Endothelial cell (in vitro differentiated cells): ENCODE results near the gene ZNF783. TPM values are rescaled to one million over a fixed set of nuclear protein-coding genes. Genes with fewer than 3 reads are reported as not detected.

ENCODE experiments used
- DNase-seq: peaks from one replicate; pipeline ENCODE4 v3.0.0; 2021; ENCODE audit warnings: low spot score
- H3K27ac Mint-ChIP-seq: one replicate; pipeline ENCODE4 v1.8.0; 2021; ENCODE audit warnings: mixed read lengths, inconsistent platforms; ENCODE audit not compliant: unreplicated experiment
- H3K27me3 Mint-ChIP-seq: one replicate; pipeline ENCODE4 v1.8.0; 2021; ENCODE audit warnings: mild to moderate bottlenecking, moderate library complexity, mixed read lengths, inconsistent platforms; ENCODE audit not compliant: unreplicated experiment
- H3K36me3 Mint-ChIP-seq: one replicate; pipeline ENCODE4 v1.8.0; 2021; ENCODE audit warnings: mild to moderate bottlenecking, low read depth, mixed read lengths, inconsistent platforms; ENCODE audit not compliant: unreplicated experiment
- H3K4me1 Mint-ChIP-seq: one replicate; pipeline ENCODE4 v1.8.0; 2021; ENCODE audit warnings: mild to moderate bottlenecking, mixed read lengths, inconsistent platforms; ENCODE audit not compliant: unreplicated experiment
- H3K4me3 Mint-ChIP-seq: one replicate; pipeline ENCODE4 v1.8.0; 2021; ENCODE audit warnings: mild to moderate bottlenecking, mixed read lengths, inconsistent platforms; ENCODE audit not compliant: unreplicated experiment
- H3K9me3 Mint-ChIP-seq: one replicate; pipeline ENCODE4 v1.8.0; 2021; ENCODE audit warnings: mixed read lengths, inconsistent platforms; ENCODE audit not compliant: unreplicated experiment
- total RNA-seq: library from RNA; stranded (reverse); fragmentation: NEBNext Ultra II Directional; extraction: Animal tissue kit (Norgen Biotek cat#: 25700); gene quantifications from one replicate; pipeline ENCODE4 v1.2.1, GENCODE V29; 2021; ENCODE audit not compliant: unreplicated experiment
- TF ChIP-seq, protein P1 (sequence below): fragments of 200-600 bp; sonication (generic); IDR thresholded peaks from one replicate; pipeline ENCODE4 v1.5.0; 2021; ENCODE audit warnings: antibody characterized with exemption; ENCODE audit not compliant: unreplicated experiment

ZNF783 gene
- total RNA-seq, 1 donor from 2014 or later, result 15.3 TPM

DNA sequence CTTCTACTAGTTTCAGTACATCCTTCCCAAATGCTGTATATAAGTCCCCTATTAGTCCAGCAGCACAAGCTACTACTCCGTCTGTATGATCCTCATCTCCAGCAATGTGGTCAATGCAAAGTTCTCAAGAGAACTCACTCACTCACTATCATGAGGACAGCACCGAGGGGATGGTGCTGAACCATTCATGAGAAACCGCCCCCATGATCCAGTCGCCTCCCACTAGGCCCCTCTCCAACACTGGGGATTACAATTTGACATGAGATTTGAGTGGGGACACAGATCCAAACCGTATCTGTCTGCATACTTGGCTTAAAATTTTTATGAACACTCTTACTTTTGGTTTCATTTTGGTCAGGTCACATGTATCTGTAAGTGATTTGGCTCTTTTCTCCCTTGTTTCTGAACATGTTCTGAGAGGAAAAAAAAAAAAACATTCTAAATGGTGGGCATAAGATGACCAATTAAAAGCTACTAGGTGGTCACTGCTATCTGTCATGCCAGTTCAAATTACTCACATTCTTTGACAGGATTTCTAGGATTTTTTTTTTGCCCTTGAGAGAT is 60.1 kb downstream of the ZNF783 start:
- TF ChIP-seq, protein P1, sequence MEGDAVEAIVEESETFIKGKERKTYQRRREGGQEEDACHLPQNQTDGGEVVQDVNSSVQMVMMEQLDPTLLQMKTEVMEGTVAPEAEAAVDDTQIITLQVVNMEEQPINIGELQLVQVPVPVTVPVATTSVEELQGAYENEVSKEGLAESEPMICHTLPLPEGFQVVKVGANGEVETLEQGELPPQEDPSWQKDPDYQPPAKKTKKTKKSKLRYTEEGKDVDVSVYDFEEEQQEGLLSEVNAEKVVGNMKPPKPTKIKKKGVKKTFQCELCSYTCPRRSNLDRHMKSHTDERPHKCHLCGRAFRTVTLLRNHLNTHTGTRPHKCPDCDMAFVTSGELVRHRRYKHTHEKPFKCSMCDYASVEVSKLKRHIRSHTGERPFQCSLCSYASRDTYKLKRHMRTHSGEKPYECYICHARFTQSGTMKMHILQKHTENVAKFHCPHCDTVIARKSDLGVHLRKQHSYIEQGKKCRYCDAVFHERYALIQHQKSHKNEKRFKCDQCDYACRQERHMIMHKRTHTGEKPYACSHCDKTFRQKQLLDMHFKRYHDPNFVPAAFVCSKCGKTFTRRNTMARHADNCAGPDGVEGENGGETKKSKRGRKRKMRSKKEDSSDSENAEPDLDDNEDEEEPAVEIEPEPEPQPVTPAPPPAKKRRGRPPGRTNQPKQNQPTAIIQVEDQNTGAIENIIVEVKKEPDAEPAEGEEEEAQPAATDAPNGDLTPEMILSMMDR, result no peak
- Mint-ChIP-seq H3K9me3 (no peaks in the 10 kb centered on the region), H3K27me3 (peaks cover 1% of the 10 kb centered on the region), H3K27ac (no peak overlapping the region), H3K4me1 (peaks cover 8% of the 10 kb centered on the region), H3K4me3 (no peak overlapping the region), H3K36me3 (no peaks in the 10 kb centered on the region)
- DNase-seq, result no peak

DNA sequence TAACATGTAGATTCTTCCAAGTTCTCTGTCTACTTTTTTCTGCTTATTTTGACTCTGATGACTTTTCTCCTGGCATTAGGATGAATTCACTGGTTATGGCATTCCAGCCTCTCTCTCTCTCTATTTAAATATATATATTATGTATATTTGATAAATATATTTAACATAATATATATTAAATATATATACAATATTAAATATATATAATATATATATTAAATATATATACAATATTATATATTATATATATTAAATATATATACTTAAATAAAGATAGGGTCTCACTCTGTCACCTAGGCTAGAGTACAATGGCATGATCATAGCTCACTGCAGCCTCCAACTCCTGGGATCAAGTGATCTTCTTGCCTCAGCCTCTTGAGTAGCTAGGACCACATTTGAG is 60.7 kb downstream of the ZNF783 start:
- peaks cover 8% of the 10 kb centered on the region for H3K4me1 Mint-ChIP-seq

DNA sequence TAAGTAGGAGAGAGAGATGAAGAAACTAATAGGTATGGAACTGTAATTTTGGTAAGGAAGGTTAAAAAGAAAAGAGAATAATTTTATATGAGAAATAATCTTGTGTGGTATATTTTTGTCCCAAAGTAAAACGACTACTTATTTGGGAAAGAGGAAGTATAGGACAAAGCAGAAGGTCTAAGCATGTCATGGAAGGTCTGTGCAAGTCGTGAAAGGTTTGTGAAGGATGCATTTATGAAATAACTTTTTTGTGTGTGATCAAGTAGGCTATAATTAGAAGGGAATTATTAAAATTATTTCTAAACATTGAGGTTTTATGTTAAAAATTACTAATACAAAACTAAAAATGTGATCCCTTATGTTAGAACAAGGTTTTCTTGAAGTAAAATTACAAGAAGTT is 63.3 kb downstream of the ZNF783 start:
- DNase-seq, result no peak
- H3K36me3 Mint-ChIP-seq, result no peaks in the 10 kb centered on the region
- TF ChIP-seq, protein P1, result no peak
- H3K4me3 Mint-ChIP-seq, result no peak overlapping the region
- no peaks in the 10 kb centered on the region for H3K9me3 Mint-ChIP-seq
- H3K4me1 Mint-ChIP-seq, result peaks cover 5% of the 10 kb centered on the region
- H3K27me3 Mint-ChIP-seq, result peaks cover 4% of the 10 kb centered on the region
- no peak overlapping the region for H3K27ac Mint-ChIP-seq

More for the DNA sequence above, 60.7 kb downstream of the ZNF783 start:
- no peak overlapping the region for H3K27ac Mint-ChIP-seq
- TF ChIP-seq, protein P1, result no peak
- no peaks in the 10 kb centered on the region for H3K9me3 Mint-ChIP-seq
- H3K36me3 Mint-ChIP-seq, result no peaks in the 10 kb centered on the region
- DNase-seq, result no peak
- H3K27me3 Mint-ChIP-seq, result peaks cover 1% of the 10 kb centered on the region
- H3K4me3 Mint-ChIP-seq, result no peak overlapping the region

DNA sequence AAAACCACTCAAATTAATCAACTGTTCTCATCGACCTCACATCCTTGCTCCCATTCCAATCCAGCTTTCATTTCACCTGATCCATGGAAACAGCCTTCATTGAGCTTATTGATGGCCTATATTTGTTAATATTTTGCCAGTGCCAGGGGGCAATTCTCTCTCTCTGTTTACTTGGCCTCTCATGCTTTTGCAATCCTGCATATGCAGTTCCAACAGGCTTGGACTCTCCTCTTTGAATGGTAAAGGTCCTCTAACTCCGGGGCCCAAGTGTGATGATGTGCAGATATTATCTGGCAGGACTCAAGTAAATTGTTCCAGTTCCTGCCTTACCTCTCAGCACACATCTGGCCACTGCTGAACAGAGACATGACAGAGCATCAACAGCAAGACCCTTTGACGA is 67.3 kb downstream of the ZNF783 start:
- DNase-seq, result no peak
- Mint-ChIP-seq H3K27me3 (peaks cover 4% of the 10 kb centered on the region), H3K9me3 (no peaks in the 10 kb centered on the region), H3K4me3 (no peak overlapping the region), H3K4me1 (no peaks in the 10 kb centered on the region), H3K36me3 (no peaks in the 10 kb centered on the region), H3K27ac (no peak overlapping the region)
- TF ChIP-seq, protein P1, result no peak

DNA sequence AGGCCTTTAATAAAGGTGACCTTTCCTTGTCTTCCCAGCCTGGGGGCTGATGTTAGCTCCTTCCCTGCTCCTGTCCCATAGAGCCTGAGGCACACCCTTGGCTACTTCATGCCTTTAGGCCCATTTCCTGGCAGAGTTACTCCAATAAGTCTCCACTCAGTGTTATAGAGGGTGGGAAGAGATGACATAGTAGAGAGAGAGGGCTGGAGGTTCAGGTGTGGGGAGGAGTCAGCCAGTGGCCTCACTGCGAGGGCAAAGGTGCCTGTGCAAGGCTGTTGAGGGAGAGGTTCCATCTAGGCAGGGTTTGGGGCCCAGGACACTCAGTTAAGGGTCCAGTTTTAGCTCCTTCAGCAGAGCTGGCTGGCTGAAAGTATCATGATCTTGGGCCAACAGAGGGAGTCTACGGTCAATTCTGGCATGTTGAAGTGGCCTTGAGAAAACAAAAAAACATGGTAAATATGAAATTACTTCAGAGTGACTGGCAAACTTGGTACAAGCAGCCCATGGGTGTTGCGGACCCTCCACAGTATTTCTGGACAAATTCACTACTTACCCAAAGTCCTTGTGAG is 67.9 kb downstream of the ZNF783 start:
- H3K36me3 Mint-ChIP-seq, result no peaks in the 10 kb centered on the region
- TF ChIP-seq, protein P1, result no peak
- no peak overlapping the region for H3K4me3 Mint-ChIP-seq
- H3K27me3 Mint-ChIP-seq, result peaks cover 4% of the 10 kb centered on the region
- H3K9me3 Mint-ChIP-seq, result no peaks in the 10 kb centered on the region
- H3K4me1 Mint-ChIP-seq, result no peaks in the 10 kb centered on the region
- no peak for DNase-seq
- H3K27ac Mint-ChIP-seq, result no peak overlapping the region
